ENCODE measurements around the gene OR10H3.

GRCh38 chr19:15702534-15702930, 35.3 kb upstream of the OR10H3 start:
- TF ChIP-seq MAX (IDR thresholded peaks at IDR 0.05): no peak
- TF ChIP-seq ATF3 (IDR thresholded peaks at IDR 0.05): no peak
- no peak for TF ChIP-seq YY1 (IDR thresholded peaks at IDR 0.05; ENCODE audit: extremely low read depth, insufficient replicate concordance, low read depth, low read length)
- no peak for TF ChIP-seq SP1 (IDR thresholded peaks at IDR 0.05; ENCODE audit: low read depth)
- TF ChIP-seq POLR2AphosphoS5 (IDR thresholded peaks at IDR 0.05; ENCODE audit: low read depth, low read length): no peak
